Hematopoietic multipotent progenitor cell treated with erythropoietin and hydrocortisone succinate and interleukin-3 and kit ligand, for 4 days (in vitro differentiated cells): ENCODE measurements around the gene TRIM24.
A peak's percentile ranks its signal among the peaks of the same experiment; 100 is the strongest.

Source experiments
- DNase-seq: peaks from one replicate; pipeline ENCODE4 v3.0.0-alpha.2; 2015

TRIM24 gene

DNA sequence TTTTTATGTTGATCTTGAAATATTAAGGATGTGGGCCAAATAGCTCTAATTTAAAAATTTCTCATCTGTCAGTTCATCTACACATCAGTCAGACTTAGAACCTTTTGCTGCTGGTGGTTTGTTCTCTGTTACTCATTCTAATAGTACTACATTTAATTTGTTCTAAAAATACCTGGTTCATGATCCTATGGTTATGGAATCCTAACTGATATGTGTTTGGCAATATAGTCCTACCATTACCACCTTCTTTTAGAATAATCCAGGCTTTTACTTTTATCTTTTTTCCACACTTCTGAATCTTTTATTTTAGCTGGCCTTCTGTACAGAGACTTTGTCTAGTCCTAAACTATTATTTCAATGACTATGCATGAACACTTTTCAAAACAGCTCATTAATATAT, 124.2 kb downstream of the TRIM24 start:
- DNase-seq = no peak

DNA sequence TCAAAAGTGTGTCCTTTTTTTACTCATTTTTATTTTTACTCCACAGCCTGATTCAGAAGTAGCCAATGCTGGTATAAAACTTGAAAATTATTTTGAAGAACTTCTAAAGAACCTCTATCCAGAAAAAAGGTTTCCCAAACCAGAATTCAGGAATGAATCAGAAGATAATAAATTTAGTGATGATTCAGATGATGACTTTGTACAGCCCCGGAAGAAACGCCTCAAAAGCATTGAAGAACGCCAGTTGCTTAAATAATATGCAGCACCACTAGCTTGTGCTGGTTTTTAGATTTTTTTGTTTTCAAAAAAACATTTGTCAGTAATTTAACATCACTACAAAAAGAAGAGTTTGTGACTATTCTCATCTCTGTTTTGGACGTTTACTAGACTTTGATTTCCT, 124.6 kb downstream of the TRIM24 start:
- no peak for DNase-seq

DNA sequence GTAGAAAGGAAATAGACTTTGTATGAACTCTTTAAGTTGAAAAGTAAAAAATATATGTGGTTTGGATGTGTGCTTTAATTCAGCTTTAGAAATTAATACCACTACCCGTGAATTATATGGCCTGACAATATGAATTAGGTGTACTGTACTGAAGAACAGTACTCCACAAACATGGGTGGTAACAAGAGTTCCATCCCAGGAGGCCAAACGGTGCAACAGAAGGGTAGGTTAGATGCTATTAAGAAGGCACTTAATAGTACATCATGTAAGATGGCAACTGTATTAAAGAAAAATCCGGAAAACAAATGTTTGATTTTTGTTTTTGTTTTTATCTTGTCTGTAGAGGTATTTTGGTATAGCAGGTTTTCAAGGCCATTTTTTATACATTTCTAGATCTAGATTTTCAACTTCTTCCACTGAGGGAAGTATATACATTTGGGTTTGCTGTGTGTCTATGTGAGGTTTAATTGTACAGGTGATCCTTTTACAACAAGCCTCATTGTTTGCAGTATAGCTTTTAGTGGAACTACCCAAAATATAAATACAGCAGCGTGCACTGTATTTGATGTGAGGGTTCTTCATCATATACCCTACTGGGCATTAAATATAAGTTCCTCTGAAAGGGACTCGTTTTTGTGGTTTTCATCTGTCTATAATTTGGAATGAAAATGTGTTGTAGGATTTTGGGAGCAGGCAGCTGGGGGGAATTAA, 125.4 kb downstream of the TRIM24 start:
- no peak for DNase-seq

DNA sequence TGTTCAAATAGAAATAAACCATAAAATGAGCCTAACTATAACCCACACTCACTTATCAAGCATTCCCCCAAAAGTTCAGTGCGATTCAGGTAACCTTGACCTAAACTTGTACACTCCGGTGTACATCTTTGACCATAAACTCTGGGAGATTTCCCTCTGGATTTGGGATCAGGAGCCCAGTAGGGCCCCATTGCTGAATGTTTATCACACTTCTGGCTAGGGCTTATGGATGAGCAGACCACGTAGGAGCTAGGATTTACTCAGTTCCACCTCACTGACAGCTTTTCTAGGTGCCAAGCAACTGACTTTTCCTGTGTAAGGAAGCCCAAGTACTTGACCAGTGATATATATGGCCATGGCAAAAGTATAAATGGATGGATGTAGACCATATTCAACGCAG, 127.4 kb downstream of the TRIM24 start:
- no peak for DNase-seq

DNA sequence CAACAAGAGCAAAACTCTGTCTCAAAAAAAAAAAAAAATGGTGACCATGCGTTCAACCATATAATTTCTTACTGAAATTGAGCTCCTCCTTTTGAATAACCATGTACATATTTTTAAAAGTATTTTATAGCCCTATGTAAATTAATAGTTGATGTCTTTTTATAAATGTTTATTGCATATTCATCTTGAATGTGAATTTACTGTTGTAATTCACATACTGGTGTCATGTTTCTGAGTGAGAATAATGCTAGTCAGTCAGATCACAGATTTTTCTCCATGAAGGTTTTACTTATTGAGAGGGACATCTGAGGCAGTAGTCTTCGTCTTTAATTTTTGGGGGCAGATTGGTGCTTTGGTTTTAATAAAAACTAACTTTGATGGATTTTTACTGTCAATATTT, 128.9 kb downstream of the TRIM24 start:
- no peak for DNase-seq

DNA sequence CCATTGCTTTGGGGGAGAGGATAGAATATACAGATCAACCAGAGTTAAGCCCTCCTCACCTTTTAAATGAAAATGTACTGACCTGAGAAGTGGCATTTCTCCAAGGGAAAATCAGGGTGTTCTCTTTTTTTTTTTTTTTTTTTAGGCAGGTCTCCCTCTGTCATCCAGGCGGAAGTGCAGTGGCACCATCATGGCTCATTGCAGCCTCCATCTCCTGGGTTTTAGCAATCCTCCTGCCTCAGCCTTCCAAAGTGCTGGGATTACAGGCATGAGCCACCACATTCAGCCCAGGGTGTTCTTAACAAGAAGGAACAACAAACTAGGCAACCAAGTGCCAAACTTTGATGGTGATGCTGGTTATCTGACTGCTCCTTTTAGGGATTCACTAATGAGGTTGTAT, 130.1 kb downstream of the TRIM24 start:
- DNase-seq = no peak

DNA sequence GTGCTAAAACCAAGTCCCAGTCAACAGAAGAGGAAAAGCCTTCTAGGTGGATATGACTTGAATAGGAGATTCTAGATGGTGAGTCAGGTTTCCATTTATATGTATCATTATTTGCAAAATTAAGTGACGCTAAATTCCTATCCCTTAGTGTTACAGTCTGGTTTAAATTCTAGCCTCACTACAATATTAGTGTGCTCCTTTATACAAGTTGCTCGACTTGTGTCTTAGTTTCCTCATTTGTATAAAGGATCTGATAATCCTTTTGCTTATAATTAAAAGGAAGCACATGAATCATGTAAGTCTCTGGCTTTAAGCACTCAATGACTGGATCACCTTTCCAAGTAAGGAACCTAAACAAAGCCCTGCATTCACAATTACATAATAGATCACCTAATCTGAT, 135.4 kb downstream of the TRIM24 start:
- DNase-seq = no peak

DNA sequence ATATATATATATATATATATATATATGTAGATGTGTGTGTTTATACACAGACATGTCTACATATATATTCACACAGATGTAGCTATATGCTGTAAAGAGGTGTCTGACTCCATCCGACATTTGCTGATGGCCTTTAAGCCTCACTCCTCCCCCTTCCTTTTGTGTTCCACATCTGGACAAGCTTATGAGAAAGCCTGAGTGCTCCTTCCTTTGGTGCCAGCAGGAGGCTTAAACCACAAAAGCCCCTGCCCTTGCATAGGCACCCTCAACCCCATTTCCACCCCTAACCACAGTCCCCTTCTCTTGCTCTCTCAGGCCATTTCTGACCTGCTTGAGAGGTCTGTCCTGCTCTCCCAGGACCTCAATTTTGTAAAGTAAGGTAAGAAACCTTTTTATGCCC, 142.4 kb downstream of the TRIM24 start:
- peak; percentile 73 for DNase-seq

DNA sequence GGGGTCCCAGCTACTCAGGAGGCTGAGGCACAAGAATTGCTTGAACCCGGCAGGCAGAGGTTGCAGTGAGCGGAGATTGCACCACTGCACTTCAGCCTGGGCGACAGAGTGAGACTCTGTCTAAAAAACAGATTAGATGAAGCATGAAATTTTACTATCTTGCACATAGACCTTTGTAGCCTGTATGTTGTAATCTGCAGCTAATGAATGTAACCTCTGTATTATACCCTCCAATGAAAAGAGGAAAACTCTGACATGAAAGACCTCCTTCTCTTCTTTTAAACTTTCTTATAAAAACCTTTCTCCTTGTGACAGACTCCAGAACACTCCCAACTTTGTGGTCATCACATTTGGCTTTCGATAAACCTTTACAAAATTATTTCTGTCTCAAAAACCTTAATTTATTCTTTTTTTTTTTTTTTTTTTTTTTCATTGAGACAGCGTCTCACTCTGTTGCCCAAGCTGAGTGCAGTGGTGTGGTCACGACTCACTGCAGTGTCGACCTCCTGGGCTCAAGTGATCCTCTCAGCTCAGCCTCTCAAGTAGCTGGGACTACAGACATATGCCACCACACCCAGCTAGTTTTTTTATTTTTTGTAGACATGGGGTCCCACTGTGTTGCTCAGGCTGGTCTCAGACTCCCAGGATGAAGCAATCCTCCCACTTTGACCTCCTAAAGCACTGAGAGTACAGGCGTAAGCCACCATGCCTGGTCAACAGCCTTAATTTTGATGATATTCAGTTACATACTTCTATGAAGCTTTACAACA, 143.7 kb downstream of the TRIM24 start:
- peak; percentile 64 for DNase-seq

DNA sequence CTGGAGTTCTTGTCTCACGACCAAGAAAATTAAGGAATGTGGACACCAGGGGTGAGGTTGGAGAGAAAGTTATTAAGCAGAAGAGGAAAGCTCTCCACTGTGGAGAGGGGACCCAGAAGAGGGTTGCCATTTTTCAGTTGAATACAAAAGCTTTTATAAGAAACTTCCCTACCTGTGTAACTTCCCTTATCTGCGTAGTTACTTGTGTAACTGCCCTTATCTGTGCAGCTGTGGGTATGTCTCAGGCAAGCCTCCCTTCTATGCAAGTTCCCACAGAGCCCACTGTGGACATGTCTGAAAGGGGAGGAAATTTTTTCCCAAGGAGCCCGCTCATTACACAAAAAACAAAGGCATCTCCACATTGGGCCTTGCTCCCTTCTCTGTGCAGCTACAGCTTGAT, 146.2 kb downstream of the TRIM24 start:
- peak; percentile 65 for DNase-seq

DNA sequence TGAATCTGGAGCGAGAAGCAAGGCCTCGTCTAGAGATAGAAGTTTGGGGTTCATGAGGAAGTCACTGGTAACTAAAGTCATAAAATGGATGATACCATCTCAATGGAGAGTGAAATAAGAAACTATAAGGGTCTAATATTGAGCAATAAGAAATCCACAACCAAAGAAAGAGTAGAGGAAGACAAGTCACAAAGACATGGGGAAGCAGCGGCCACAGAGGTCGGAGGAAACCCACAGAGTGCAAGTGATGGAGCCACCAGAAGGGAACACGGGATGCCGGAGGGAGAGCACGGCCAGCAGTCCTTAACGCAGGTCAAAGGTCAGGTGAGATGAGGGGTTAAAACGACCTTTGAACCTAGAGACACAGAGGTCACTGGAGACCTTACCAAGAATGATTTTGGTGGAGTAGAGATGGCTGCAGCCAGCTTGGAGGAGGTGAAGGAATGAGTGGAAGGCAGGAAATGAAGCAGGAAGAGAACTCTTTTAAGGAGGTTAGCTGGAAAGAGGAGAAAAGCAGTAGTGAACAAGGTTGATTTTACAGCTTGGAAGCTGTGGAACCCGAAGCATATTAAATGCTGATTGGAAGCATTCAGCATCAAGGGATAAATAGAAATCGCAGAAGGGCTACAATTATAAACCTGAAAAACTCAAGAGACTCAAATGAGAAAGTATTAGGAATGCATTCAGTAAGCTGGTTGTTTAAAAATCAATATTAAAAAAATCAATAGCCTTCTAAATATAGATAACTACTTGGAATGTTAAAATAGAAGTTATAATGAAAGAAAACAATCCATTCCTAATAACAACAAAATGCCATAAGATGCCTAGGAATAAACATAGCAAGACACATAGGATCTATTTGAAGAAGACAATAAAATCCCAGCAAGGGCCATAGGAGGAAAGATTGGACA, 147.4 kb downstream of the TRIM24 start:
- DNase-seq = peak; percentile 69

DNA sequence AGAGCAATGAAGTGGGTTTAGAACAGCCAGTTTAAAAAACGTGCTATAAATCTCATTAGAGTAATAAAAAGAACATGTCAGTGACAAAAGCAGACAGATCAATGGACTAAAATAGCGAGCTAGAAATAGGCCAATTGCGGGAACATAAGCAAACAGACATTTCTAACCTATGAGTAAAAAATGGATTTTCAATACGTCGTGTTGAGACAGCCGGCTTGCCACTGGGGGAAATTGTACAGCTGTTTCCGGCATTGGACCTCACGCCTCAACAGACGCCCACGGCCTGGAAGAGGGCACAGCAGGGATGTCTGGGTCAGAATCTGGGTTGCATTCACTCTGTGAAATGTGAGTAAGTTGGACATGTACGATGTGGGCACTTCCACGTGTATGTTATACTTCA, 148.2 kb downstream of the TRIM24 start:
- peak; percentile 49 for DNase-seq

DNA sequence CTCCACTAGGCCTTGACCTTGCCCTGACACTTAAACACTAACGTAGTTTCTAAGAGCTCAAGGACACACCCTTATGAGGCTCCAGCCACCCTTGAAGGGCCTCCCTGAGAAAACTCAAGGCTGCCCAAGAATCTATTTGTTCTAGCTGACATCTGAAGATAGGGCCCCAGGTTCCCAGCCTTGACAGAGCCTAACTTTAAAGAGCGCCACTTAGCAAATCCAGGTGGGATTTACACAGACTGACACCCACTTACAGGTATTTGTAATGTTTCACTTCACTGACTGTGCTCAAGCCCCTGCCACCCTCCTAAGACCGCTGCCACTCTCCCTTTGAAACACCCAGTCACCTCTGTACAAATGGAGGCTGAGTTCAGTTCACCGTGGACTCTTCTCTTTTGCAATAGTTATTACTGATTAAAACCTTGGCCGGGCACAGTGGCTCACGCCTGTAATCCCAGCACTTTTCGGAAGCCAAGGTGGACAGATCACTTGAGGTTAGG, 150.7 kb downstream of the TRIM24 start:
- peak; percentile 54 for DNase-seq

DNA sequence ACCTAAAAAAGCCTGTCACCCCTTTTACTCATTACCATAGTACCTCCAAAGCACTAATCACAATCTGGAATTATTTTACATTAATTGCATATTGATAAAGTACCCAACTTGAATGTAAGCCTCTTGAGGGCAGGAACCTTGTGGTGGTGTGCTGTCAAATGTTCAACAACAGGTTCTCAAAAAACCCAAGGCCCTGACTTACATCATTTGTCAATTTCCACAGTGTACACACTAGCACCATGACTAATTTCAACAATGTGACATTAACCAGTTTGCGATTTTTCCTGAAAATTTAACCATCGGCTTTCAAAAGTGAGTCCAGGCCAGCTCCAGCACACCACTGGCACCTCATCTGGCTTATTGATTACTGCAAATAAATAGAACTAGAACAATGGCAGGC, 153.6 kb downstream of the TRIM24 start:
- no peak for DNase-seq

DNA sequence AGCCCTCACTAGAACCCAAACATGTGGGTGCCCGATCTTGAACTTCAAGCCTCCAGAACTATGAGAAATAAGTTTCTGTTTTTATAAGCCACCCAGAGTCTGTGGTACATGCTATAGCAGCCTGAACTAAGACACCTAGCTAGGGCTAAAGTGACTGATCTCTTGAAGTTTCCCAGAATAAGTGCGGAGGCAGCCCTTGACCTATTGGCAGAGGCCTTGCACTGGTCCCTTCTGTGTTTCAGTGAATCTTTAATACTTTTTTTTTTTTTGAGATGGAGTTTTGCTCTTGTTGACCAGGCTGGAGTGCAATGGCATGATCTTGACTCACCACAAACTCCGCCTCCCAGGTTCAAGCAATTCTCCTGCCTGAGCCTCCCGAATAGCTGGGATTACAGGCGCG, 156.0 kb downstream of the TRIM24 start:
- no peak for DNase-seq

DNA sequence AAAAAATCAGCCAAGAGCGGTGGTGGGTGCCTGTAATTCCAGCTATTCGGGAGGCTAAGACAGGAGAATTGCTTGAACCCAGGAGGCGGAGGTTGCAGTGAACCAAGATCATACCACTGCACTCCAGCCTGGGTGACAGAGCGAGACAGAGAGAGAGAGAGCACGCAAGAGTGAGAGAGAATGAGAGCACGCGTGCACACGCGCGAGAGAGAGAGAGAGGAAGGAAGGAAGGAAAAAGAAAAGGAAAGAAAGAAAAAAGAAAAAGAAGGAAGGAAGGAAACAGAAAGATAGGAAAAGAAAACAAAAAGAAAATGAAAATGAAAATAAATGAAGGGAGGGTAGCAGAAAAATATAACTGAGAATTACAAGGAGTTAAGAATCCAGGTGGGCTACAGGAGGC, 158.4 kb downstream of the TRIM24 start:
- DNase-seq = no peak

DNA sequence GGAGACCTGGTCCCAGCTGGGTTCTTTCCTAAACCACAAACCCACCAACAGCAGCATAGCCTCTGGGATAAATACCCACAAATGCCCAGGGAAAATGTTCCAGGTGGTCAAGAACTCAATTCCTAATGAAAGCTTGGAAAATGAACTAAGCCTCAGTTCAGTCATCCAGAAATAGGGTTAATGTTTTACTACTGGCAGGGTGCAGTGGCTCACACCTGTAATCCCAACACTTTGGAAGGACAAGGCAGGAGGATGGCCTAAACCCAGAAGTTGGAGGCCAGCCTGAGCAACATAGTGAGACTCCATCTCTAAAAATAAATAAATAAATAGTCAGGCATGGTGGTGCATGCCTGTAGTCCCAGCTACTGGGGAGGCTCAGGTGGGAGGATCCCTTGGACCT, 158.9 kb downstream of the TRIM24 start:
- DNase-seq = no peak

DNA sequence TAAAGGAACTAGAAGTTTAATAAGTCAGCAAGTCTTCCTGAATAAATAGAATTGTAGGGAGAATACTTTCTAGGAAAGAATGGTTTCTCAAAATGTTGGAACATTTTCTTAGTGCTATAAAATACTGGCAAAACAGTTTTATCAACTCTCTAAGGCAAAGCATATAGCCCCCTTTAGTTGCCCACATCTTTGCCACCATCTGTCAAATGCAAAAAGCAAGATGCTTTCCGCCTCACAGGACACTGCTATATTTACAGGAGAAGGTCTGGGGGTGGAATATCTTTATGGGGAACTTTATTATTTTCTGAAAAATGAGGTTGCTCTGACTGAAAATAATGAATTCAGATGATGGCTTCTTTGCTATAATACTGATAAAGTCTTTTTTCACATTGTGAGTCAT, 162.8 kb downstream of the TRIM24 start:
- peak; percentile 55 for DNase-seq

DNA sequence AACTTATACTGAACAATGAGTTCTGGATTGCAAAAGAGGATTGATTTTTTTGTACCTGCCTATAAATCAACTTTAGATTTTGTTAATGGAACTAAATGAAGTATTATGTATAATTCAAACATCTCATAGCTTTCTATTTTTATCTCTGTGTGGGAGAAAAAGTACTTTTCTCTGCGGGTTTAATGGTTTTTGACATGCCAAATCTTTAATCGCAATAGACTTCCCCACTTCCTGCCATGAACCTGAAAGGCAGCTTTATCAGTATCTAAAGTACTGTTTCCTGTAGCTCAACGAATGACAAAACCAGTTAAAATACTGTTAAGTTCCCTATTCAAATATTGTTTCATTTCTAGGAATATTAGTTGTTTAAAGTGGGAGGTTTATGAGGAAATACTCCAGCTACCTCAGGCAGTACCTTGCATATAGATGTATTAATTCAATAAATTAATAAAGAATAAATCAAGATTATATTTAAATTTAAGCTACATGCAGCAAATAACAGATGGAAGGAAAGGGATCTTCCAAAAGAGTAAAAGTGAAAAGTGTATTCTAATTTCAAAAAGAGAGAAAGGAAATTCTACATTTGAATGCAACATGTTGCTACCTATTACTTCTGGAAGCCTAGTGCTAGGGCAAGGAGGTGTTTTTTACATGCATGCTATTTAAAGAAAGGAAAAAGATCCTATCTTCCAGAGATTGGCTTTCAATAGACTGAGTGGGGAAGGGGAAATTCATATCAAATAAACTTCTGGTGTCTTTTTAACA, 165.2 kb downstream of the TRIM24 start:
- peak; percentile 95 for DNase-seq

DNA sequence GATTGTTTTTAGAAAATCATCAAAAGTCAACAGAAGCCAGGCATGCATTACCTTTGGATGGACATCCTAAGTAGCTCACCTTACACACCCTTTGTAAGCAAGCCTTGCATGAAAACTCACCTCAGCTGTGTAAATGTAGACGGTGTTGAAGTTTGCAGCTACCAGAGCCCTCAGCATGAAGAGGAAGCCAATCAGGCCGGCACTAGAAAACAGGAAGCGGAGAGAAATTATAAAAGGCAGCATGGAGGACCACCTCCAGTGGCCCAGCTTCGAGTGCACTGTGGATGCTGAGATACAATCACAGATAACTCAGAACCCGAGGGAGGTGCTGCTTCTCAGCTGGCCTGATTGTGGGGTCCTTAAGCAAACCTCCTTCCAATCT, 165.8 kb downstream of the TRIM24 start:
- DNase-seq = peak; percentile 90

DNA sequence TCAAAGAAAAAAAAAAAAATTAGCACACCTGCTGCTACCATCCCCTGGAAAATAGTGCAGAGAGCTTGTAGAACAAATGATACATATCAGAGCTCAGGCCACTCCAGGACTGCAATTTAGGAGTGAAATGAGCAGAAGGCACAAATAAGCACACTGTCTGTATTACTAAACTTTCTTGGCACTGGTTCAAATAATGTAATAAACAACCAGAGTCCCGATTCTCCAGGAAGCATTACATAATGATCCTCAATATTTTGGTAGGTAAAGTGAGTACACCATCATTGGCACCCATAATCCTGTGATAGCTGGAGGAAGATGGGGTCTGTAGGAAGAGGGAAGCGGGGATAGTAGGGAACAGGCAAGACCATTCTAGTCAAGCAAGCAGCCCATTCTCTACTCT, 166.8 kb downstream of the TRIM24 start:
- peak; percentile 56 for DNase-seq

DNA sequence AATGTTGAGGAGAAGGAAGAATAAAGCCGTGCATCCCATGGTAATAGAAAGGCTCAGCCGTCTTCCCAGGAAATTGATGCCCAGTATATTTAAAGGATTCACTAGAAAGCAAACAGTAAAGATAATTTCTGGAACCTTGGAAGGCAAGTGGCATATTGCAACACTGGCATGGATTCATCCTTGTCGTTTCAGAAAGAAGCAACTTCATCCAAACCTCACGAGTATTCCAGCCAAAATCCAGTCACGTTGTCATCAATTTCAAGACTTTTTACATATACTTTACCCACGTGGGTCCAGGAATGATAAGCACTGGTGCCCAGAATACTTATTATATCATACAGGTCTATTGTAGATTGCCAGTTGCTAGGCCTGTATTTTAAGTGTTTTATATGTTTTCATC, 167.3 kb downstream of the TRIM24 start:
- no peak for DNase-seq
